ENCODE measurements around the gene SPAG6.

SPAG6 gene

GRCh38 chr10:22437620-22438588 lies 92.6 kb downstream of the SPAG6 start:
- no peak for FAIRE-seq

- FAIRE-seq = no peak
These were observed 93.4 kb downstream of the SPAG6 start for GRCh38 chr10:22438711-22439110.

- FAIRE-seq = no peak
These were observed 96.8 kb downstream of the SPAG6 start for GRCh38 chr10:22442063-22442462.

GRCh38 chr10:22442468-22442867 lies 97.2 kb downstream of the SPAG6 start:
- FAIRE-seq = no peak

GRCh38 chr10:22443175-22443901 lies 98.0 kb downstream of the SPAG6 start:
- no peak for FAIRE-seq

- no peak for FAIRE-seq
These were observed 99.0 kb downstream of the SPAG6 start for GRCh38 chr10:22444219-22444788.

GRCh38 chr10:22445495-22445894 lies 100.2 kb downstream of the SPAG6 start:
- FAIRE-seq = no peak

GRCh38 chr10:22447068-22447467 lies 101.8 kb downstream of the SPAG6 start:
- no peak for FAIRE-seq

- FAIRE-seq = no peak
These were observed 106.0 kb downstream of the SPAG6 start for GRCh38 chr10:22451346-22451745.

GRCh38 chr10:22453320-22453719 lies 108.0 kb downstream of the SPAG6 start:
- no peak for FAIRE-seq

- FAIRE-seq = no peak
These were observed 108.8 kb downstream of the SPAG6 start for GRCh38 chr10:22453948-22454591.

GRCh38 chr10:22454634-22455033 lies 109.3 kb downstream of the SPAG6 start:
- FAIRE-seq = no peak

- FAIRE-seq = no peak
These were observed 110.0 kb downstream of the SPAG6 start for GRCh38 chr10:22455068-22455857.

- no peak for FAIRE-seq
These were observed 111.2 kb downstream of the SPAG6 start for GRCh38 chr10:22456486-22456885.

GRCh38 chr10:22458272-22459038 lies 113.2 kb downstream of the SPAG6 start:
- FAIRE-seq = no peak

GRCh38 chr10:22459496-22459895 lies 114.2 kb downstream of the SPAG6 start:
- no peak for FAIRE-seq

- no peak for FAIRE-seq
These were observed 114.8 kb downstream of the SPAG6 start for GRCh38 chr10:22460101-22460500.

- FAIRE-seq = no peak
These were observed 115.5 kb downstream of the SPAG6 start for GRCh38 chr10:22460531-22461403.

GRCh38 chr10:22461891-22462290 lies 116.6 kb downstream of the SPAG6 start:
- FAIRE-seq = no peak

GRCh38 chr10:22463255-22463654 lies 118.0 kb downstream of the SPAG6 start:
- no peak for FAIRE-seq
